Midbrain (tissue), 1 donor: ENCODE results near the gene ZDHHC24.

Experiments
- DNase-seq: peaks from one replicate; lab custom pipeline; 2025; lab: John Stamatoyannopoulos, UW

Gene ZDHHC24

GRCh38 chr11:66472054-66472453 lies 73.8 kb downstream of the ZDHHC24 start:
- no peak for DNase-seq

- no peak for DNase-seq
Measured at GRCh38 chr11:66471142-66471541, 74.7 kb downstream of the ZDHHC24 start.
